HG03439 (cell line): ENCODE results near the gene A2M.

ENCODE experiments used
- ATAC-seq: cut with Tn5 transposase; IDR thresholded peaks from one replicate; pipeline ENCODE4 v1.9.1; 2021; ENCODE audit warnings: mild to moderate bottlenecking, moderate library complexity; ENCODE audit not compliant: unreplicated experiment

A2M gene

GRCh38 chr12:9074484-9075137 lies 41.1 kb downstream of the A2M start:
- no peak for ATAC-seq

DNA sequence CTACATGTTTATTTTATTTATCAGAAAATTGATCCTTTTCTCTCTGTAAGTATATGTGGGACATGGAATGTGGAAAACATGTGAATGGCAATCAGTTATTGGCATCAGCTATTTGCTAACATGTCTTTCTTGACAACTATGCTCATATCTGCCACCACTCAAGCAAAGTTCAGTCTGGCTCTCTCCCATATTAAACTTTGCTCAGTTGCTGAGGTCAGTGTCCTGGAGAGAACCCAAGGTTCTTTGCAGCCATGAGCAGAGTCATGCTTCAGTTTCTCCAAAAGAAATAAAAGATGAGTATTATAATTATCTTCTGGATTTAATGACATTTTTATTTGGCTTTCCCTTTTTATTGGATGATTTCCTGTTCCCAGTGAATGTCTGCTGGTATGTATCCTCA lies 42.6 kb downstream of the A2M start:
- ATAC-seq, result no peak

- ATAC-seq, result no peak
These were observed 43.2 kb downstream of the A2M start for GRCh38 chr12:9072481-9073038.

DNA sequence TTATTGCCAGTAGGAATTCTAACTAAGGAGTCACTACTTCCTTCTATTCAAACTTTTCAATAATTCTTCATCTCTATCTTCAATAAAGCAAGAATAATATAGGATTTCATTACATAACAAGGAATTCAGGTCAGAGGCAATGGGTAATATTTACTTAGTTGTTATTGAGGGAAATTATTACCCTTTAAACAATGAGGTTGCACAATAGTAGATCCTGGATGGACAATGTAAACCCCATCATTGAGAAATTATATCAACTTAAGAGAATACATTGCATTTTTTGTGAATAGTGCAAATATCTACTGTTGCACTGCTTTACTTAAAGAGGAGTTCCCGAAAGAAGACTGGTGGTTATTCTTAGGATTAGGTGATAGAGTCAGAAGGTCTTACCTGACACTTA lies 43.8 kb downstream of the A2M start:
- ATAC-seq, result no peak

GRCh38 chr12:9071518-9071917 lies 44.2 kb downstream of the A2M start:
- ATAC-seq, result no peak

DNA sequence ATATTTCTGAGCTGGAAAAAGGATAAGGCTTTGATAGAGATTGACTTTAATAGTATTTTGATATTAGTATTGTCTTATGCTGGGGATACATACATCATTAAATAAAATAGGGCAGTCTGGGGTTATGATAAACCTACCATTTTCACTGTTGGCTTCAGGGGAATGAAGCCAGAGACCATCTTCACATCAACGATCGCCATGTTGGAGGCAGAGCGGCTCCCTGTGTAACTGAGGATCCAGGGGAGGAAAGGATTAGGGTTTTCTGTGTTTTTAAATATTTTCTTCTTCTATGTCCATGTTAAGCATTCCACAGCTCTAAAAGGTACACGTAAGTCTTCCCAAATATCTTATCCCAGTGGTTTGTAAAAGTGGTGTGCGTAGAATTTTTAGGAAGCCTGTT lies 45.4 kb downstream of the A2M start:
- no peak for ATAC-seq

GRCh38 chr12:9068600-9068999 lies 47.1 kb downstream of the A2M start:
- no peak for ATAC-seq

GRCh38 chr12:9068086-9068485 lies 47.6 kb downstream of the A2M start:
- no peak for ATAC-seq

DNA sequence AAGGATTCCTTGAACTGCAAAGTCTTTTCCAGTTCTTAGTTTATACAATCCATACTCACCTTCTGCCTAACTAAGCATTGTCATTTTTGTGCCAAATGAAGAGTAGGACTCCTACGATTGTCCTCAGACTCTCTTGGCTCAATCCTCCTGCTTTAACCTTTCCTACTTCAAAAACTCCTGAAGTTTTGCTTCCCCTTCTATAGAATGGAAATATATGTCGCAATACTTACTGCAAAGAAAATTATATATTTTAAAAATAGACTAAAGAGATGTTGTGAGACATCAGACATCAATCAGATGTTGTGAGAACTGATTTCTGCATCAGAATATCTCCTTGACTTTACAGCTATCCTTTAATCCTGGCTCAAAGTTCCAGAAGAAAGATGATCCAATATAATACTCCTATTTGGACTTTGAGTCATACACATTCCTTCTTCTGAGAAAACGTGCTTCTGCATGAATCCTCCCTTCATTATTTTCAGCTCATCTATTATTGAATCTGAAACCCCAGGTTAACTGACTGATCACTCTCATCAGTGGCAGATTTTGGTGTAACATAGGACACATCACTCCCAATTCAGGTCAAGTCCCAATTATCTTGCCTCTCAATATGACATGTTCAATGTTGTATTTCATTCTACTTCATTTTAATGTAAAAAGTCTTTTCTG lies 48.8 kb downstream of the A2M start:
- ATAC-seq, result no peak

DNA sequence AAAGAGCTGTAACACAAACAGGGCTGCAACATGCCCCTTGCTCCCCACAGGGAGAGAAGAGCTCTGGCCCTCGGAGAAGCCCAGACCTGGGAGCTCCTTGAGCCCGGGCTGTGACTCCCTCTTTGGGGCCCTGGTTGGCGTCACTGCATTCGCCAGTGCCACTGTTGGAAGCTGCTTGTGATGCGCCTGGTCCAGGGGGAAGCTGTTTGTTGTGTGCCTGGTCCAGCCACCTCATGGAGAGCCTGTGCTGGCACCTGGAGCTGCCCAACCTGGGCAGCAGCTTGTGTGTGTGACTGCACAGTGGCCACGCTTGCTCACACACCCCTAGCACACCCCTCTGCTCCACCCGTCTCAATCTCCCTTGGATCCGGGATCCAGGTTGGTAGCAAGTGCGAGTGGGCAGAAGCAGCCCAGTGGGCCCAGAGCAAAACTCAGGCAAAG lies 49.5 kb downstream of the A2M start:
- no peak for ATAC-seq

GRCh38 chr12:9065607-9065856 lies 50.2 kb downstream of the A2M start:
- no peak for ATAC-seq

- no peak for ATAC-seq
These were observed 50.7 kb downstream of the A2M start for GRCh38 chr12:9064815-9065606.

DNA sequence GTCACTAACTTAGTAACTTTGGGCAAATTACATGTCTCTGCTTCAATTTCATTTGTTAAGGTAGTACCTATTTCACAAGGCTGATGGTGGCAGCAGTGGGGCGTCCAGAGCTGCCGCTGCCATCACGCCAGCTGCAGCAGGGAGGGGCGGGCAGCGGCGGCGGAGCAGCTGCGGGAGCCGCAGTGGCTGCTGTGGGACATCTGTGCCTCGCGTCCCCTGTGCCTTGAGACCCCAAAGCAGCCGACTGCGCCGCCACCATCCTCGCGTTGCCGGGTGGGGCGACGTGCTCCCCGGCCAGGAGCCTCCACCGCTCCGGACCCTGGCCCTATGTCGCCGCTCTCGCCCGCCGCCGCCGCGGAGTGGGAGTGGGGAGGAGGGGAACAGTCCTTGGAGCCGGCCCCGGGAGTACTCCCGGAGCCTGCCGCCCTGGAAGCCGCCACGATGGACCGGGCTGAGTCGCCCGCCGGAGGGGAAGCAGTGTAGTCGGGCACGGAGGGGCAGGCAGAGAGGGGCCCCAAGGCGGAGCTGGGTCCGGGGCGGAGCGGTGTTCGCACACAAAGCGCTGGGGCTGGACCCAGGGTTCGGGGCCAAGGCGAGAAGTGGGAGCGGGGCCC lies 51.4 kb downstream of the A2M start:
- ATAC-seq, result peak; percentile 54

DNA sequence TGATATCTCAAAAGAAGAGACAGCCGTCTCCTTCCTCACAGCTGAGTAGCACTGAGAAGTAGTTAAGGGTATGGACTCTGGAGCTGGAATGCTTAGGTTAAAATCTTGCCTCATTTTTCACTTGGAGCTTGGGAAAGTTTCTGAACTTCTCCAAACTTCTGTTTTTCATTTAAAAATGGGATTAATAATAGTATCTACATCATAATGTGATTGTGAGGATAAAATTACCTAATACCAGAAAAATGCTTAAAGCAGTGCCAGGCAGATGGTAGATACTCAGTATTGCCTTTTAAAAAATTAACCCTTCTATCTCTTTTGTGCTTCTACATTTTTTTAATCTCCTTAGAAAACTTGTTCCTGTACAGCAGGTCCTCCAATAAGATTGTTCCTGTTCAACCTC lies 63.1 kb downstream of the A2M start:
- no peak for ATAC-seq

DNA sequence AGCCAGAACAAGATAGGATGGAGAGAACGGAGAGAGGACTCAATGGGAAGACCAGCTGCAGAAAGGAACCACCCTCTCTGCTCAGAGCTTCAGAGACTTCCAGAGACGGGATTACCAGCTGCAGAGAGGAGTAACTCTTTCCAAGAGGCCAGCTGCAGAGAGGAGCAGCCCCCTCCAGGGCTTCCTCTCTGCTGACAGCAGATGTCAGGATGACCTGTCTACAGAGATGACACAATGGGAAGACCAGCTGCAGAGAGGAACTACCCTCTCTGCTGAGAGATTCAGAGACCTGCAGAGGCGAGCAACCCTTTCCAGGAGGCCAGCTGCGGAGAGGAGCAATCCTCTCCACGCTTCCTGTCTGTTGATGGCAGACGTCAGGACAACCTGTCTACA lies 64.6 kb downstream of the A2M start:
- no peak for ATAC-seq

DNA sequence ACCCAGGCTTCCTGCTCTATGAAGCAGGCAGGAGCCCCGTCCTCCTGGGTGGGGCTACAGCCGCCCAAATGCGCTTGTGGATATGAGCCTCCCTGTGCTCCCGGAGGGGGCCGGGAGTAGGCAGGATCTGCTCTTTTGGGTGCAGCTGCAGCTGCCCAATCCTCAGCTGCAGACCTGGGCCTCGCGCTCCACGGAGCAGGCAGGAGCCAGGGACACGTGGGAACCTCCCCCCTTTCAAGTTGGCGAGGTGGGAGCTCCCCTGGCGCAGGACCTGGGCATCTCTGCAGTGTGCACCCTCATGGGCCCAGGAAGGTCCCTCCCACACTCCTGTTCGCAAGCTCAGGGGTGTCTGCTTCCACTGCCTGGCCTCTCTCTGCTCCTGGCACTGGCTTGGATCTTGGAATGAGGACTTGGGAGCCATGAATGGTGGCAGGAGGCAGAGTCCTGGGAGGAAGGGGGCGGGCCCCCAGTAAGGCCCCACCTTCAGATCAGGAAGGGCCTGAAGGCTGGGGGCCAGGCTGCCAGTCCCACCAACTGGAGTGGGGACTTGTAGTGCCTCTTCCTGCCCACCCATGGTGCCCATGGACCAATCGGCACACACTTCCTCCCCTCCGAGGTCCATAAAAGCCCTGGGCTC lies 65.1 kb downstream of the A2M start:
- ATAC-seq, result no peak

DNA sequence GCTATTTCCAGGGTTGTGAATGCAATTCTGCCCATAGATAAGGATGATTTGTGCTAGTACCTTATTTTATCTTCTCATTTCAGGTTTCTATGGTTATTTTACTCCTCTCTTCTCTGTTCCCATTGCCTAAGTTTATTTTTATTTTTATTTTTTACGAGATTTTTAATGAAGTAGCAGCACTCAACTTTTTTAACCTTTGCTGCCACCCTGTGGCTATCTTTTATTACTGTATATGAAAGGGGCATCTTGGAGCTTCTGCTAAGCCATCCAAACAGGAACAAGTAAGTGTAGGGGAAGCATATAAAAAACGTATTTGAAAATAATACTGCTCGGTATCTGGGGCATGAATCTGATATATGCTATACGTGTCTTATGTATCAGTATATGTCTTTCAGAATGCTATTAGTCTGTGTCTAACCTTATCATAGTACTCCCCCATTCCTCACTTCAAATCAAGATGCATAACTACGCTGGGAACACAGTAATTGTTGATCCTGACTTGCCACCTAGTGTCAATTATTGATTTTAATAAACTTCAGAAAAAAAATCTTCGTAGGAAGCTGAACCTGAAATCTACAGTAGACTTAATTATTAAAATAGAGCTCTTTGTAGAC lies 66.1 kb downstream of the A2M start:
- ATAC-seq, result no peak

DNA sequence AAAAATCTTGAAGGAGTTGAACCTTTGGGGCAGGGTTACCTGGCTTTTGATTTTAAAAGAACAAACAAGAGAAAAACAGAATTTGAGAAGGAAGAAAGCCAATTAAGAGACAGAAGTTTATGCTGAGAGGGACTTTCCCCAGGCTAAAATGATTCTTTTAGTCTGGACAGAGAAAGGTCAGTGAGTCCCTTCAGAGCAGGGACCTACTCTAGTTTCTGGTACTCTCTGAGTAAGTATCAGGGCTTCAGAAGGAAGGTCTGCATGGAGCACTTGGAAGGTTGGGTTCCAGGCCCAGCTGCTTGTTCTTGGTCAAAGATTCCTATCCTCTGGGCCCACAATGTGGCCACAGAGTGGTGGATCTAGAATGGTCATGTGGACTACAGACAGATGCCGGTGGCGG lies 66.8 kb downstream of the A2M start:
- ATAC-seq, result no peak

DNA sequence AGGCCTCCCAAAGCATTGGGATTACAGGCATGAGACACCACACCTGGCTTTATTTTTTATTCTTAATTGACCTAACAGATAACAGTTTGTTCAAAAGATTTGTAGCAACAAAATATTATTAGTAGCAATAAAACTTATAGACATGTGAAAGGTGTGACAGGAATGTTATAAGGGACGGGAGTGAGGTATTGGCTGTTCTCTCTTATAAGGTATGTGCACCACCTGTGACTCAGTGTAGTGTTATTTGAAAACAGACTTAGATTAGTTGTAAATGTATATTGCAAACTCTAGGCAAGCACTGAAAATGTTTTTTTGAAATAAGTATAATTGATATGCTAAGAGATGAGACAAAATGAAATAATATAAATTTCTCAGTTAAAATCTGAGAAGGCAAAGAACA lies 68.6 kb downstream of the A2M start:
- ATAC-seq, result no peak

GRCh38 chr12:9043766-9044165 lies 72.0 kb downstream of the A2M start:
- no peak for ATAC-seq

DNA sequence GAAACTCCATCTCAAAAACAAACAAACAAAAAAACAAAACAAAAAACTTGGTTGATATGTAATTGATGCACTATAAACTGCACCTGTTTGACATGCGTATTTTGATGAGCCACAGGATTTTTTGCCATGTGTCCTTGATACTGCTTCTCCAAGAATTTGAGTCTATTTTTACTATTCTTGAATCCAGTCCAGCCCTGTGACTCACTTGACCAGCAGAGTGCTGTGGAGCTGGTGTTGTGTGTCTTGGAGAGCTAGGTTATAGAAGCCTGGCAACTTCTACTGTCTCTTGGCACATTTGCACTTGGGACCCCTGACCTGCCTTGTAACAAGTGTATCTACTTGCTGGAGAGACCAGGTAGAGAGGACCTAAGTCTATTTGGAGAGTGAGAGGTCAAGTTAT lies 74.4 kb downstream of the A2M start:
- no peak for ATAC-seq
